CMK (cell line): ENCODE results near the gene HSP90AA1.
"Not testable (repeated sequence)": the region's sequence is repeated elsewhere in the genome, so short reads cannot be mapped to it uniquely, and the experiment has no call there.

Experiments used
- DNase-seq: peaks from one replicate; pipeline ENCODE4 v3.0.0-alpha.2; 2010; ENCODE audit warnings: low read depth

The HSP90AA1 gene

DNA sequence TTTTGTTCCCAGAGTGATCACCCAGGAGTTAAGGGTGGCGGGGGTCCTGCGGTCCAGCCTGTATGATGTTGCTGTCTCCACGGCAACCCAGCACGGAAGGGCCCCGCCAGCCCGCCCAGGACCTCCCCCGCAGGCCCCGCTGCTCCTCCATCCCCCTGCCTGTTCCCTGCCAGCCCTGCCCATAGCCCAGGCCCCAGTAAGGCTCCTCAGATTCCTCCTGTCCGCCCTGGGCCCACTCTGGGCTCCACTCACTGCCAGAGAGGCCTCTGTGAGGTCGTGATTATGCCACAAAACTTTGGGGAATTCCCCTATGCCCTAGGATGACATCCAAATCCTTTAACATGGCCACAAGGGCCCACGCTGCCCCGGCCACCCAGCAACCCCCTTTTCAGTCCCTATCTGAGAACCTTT is 20.8 kb downstream of the HSP90AA1 start:
- DNase-seq, result no peak

DNA sequence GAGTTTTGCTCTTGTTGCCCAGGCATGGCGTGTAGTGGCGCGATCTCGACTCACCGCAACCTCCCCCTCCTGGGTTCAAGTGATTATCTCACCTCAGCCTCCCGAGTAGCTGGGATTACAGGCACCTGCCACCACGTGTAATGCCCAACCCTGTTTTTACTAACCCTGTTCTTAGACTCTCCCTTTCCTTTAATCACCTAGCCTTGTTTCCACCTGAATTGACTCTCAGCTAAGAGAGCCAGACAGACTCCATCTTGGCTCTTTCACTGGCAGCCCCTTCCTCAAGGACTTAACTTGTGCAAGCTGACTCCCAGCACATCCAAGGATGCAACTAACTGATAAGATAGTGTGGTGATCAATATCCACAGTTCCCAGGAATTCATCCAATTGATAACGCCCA is 22.3 kb downstream of the HSP90AA1 start:
- not testable (repeated sequence) for DNase-seq

DNA sequence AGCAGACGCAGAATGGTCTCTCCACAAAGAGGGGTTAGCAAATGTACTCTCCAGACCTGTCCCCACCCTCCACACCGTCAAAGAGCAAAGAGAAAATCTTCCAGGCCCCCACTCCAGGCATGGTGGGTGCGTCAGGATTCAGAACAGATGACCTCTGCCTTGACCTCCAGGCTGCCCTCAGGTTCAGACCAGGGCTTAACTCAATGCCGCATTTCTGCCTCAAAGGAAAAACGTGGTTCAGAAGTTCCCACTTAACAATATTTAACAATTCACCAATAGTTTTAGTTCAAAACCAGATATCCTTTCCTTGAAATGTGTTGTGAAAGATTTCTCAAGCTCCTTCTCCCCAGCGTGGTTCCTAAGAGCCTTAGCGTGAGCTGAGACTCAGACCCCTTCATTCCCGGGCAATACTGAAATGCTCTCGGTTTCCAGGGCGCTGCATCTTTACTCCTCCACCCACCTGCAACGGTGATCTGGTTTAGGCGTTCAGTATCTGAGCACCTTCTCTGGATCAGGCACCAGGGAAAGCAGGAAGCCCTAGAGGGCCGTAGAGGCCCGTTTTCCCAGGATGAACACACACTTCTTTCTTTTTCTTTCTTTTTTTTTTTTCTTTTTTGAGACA is 22.9 kb downstream of the HSP90AA1 start:
- no peak for DNase-seq

DNA sequence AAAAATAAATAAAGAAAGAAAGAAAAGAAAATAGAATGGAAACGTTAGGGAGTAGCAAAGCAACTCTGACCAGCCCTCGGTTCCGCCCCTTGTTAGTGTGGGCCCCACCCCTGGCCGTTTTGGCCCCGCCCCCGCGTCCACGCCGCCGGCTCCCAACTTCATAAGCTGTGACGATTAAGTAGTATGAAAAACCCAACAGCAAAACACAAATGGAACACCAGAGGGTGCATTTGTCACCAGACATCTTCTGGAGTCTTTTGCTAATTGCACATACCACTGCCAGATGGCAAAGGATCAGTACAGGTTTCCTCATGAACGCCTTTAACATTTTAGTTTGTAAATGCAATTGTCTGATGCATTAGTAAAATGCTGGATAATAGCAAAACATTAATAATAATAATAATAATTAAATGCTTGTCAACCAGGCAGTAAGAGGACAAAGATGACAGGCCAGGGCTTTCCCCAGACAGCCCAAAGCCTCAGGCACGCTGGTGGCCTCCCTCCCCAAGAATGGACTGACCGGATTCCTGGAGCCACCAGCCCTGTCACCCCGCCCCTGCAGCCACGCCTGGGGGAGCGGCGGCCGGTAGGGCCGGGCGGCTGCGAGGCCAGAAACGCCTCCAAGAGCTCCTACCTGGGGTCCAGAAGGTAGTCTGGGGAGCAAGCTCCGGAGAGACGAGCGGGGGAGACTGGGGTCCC is 23.6 kb downstream of the HSP90AA1 start:
- DNase-seq, result peak; percentile 67

DNA sequence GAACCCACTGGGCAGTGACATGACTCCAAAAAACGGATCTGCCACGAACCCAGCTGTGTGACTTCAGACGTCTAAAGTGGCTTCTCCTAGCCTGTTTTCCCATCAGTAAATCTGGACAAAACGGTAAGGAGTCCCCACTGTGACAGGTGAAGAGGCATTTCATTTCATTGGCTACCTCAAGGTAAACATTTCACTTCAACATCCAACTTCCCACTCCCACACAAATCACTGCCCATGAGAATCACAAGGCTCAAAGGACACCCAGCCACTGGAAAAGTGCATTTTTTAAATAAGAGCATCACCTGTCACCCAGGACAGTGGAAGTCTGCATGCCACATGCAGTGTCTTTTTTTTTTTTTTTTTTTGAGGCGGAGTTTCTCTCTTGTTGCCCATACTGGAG is 27.9 kb downstream of the HSP90AA1 start:
- no peak for DNase-seq

DNA sequence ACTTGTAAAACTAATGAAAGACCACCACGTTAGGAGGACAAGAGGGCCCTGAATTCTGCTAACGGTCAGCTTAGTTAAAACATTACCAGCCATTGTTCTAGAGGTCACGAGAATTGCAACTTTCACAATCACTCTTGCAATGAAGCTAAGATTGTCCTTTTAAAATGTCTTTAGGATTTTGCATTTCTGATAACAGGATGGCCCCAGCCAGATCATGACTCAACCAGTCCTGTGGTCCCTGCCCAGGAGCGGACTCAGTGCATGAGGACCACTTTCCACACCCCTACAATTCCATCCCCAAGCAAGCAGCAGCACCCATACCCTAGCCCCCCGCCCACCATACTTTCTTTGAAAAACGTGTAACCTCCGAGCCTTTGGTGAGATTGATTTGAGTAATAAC is 28.7 kb downstream of the HSP90AA1 start:
- no peak for DNase-seq

DNA sequence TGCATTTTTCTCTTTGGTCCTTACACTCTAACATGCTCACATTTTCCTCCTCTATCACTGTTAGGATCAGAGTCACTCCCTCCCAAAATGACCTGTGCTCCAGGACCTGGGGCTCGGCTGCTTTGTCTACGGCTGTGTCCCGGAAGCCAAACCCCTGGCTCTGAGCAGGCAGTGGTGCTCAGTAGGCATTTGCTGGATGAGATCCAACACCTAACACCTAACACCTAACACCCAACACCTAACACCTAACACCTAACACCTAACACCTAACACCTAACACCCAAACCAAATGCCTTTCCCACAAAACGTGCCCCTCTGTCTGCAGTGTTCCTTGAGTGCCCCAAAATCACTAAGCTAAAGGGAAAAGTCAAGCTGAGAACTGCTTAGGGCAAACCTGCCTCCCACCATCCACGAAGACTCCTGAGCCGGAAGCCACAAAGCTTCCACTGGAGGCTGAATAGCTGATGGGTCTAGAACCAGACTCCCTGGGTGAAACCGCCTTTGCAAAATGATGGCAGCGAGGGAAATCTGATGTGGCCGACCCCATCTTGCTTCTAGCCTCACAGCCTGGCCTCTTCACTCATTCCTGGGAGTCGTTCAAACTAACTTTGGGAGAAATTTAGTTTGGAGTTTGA is 29.2 kb downstream of the HSP90AA1 start:
- DNase-seq, result no peak

DNA sequence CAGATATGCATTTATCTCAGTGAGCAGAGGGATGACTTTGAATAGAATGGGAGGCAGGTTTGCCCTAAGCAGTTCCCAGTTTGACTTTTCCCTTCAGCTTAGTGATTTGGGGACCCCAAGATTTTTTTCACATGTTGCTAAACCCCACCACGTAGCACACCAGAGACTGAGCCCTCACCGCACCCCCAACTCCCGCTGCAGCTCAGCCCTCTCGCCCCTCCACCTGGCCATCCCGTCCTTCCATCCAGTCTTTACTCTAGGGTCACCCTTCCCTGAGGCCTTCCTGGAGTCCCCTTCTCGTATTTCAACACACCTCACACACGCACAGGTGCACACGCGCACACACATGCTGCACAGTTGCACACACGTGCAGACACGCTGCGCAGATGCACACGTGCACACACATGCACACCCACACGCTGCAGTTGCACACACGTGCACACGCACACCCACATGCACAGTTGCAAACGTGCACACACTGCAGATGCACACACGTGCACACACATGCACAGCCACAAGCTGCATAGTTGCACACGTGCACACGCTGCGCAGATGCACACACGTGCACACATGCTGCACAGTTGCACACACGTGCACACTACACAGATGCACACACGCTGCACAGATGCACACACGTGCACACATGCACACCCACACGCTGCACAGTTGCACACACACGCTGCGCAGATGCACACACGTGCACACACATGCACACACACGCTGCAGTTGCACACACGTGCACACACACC is 30.0 kb downstream of the HSP90AA1 start:
- DNase-seq, result no peak

DNA sequence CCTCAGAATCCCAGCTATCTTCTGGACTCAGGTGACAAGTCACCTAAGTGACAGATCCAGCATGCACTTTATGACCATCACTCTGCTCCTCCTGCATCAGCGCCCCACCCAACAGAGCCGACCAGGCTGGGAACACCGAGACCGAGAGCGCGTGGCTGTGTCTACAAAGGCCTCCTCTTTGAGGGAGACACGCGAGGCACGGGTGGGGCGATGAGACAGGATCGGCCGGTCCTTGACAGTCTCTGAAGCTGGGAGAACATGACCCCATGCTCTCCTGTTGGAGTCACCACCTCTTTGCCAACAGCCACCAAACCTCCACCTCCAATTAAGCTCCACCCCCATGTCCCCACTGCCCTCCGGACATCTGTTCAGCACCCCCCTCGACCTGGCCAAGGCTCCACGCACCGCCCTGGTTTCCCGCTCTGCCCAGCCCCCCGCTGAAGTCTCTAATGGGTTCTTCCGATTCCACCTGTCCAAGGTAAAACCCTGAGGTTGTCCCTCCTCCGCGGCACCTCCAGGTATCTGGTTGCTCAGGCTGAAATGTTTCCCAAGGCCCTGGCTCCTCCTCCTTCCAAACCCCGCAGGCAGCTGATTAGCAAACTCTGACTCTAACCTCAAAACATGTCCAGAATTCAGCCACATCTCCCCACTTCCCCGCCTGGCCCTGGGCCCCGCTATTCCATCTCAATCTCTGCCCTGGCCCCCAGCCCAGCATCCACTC is 31.5 kb downstream of the HSP90AA1 start:
- DNase-seq, result no peak

DNA sequence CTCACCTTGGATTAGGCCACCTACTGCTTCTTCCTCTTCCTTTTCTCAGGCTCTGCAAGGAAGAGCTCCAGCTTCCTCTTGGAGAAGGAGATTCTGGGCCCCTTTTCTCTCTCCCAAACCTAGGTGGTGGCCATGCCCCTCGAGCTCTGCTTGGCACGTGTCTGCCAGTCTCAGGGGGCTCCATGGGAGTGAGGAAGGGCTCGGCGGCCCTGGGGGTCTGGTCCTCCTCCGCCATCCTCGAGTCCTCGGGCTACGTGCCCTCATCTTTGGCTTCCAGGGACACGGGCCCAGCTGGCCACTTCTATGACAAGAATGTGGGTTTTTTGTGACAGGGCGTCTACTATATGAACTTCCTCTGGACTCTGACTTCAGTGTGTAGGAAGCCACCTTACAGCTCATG is 34.3 kb downstream of the HSP90AA1 start:
- DNase-seq, result no peak

DNA sequence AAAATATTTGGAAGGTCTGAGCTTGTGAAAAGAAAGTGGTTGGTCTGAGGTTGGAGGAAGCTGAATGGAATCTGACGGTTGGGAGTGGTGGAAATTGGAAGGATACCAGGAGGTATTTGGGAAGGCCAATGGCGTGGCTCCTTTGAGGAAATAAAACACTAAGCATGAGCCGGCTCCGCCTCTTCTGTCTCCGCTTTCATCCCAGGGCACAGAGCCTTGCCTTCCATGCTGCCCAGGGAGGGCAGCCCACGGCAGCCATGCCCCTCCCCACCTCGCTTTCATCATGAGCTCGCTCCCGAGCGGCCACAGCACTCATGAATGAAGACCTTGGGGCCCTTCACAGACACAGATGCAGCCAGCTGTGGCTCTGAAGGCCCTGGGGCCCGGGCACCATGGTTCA is 36.2 kb downstream of the HSP90AA1 start:
- DNase-seq, result no peak

DNA sequence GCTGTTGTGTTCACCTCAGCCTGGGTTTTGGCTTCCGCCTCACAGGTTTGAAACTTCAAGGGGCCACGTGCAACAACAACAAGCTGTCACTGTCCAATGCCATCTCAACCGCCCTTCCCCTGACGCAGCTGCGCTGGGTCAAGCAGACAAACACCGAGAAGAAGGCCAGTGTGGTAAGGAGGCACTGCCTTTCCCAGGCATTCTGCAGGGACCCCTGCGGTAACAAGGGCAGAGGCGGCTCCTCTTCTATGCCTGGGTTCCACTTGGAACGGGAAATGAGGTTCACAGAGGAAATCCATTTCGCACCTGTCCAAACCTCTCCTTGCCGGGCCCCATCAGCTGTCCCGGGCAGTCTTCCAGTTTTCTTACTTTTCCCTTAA is 36.8 kb downstream of the HSP90AA1 start:
- no peak for DNase-seq

DNA sequence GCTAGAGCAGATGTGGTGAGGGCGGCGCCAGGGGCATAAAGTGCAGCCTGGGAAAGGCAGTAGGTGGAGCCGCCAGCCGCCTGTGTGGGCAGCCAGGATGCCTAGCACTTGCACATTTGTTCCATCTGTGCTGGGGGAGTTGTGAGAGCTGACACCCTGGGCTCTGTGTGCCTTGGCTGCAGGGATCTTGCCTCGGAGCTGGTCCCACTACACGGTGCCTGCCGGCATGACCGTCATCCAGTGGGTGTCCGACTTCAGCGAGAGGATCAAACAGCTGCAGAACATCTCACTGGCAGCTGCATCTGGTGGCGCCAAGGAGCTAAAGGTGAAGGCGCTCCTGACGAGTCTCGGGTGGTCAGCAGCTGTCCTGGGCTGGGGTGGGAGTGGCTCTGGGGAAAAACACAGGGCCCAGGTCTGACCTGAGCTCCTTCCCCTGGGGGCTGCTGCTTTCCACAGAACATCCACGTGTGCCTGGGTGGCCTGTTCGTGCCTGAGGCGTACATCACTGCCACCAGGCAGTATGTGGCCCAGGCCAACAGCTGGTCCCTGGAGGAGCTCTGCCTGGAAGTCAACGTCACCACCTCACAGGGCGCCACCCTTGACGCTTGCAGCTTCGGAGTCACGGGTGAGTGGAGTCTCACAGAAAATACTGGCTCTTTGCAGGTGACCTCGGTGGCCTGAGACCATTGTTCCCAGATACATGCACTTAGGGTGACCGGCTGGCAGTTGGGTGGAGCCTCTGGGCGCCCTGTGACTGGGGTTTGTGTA is 37.4 kb downstream of the HSP90AA1 start:
- no peak for DNase-seq

DNA sequence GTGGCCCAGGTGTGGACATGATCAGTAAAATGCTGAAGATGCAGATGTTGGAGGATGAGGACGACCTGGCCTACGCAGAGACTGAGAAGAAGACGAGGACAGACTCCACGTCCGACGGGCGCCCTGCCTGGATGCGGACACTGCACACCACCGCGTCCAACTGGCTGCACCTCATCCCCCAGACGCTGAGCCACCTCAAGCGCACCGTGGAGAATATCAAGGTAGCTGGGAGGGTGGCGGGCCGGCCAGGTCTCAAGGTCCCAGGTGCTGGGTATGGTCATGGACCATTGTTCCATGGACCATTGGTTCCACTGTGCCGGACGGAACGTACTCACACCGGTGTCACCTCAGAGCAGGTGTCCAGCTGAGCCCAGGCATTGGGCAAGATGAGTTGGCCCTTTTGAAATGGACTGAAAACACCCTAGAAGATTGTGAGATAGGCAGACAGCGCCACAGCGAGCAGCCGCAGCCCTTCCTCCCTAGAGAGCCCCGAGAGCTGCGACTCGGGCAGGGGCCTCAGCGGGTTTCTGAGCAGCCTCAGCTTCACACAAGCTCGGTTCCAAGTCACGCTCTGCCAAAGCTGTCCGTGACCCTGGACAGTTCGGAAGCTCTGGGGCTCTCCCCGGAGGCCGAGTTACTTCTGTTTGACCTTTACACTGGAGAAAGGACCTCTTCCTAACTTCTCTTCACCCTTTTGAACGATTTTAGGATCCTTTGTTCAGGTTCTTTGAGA is 38.9 kb downstream of the HSP90AA1 start:
- no peak for DNase-seq

DNA sequence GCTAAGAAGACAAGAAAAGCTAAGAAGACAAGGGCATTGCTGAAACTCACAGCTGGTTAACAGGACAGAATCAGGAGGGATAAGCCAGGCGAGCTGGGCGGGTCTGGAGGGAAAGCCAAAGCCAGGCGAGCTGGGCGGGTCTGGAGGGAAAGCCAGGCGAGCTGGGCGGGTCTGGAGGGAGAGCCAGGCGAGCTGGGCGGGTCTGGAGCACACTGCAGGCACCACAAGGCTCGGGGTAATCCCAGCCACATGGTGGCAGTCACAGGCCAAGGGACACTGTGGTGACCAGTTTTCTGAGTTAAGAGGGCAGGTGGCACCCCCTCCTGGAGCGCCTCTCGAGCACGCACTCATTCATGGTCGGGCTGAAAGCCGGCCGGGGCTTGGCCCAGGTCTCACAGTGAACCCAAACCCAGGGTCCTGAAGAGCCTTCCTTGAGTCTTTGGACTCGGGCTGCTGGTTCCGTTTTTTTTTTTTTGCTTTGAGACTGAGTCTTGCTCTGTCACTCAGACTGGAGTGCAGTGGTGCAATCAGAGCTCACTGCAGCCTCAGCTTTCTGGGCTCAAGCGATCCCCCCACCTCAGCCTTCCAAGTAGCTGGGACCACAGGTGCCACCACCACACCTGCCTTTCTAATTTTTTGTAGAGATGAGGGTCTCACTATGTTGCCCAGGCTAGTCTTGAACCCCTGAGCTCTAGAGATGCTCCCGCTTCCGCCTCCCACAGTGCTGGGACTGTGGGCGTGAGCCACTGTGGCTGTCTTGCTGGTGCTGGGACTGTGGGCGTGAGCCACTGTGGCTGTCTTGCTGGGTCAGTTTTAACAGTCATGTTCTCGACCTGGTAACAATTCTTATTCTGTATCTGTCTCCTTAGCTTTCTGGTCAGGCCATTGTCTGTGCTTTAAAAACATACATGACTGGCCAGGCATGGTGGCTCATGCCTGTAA is 40.2 kb downstream of the HSP90AA1 start:
- peak; percentile 42 for DNase-seq

DNA sequence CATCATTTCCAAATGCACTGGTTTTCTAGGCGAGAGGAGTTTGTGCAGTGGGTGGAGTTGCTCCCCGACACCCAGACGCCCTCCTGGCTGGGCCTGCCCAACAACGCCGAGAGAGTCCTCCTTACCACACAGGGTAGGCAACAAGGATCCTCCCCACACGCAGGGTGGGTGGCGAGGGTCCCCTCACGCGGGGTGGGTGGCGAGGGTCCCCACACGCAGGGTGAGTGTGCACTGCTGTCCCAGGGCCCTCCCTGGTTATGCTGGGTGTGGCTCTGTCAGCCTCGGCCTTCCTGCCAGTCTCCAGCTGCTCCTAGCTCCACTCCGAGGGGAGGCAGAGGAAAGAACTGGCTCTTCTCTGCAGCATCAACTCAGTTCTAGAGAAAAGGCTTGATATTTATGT is 42.3 kb downstream of the HSP90AA1 start:
- no peak for DNase-seq

DNA sequence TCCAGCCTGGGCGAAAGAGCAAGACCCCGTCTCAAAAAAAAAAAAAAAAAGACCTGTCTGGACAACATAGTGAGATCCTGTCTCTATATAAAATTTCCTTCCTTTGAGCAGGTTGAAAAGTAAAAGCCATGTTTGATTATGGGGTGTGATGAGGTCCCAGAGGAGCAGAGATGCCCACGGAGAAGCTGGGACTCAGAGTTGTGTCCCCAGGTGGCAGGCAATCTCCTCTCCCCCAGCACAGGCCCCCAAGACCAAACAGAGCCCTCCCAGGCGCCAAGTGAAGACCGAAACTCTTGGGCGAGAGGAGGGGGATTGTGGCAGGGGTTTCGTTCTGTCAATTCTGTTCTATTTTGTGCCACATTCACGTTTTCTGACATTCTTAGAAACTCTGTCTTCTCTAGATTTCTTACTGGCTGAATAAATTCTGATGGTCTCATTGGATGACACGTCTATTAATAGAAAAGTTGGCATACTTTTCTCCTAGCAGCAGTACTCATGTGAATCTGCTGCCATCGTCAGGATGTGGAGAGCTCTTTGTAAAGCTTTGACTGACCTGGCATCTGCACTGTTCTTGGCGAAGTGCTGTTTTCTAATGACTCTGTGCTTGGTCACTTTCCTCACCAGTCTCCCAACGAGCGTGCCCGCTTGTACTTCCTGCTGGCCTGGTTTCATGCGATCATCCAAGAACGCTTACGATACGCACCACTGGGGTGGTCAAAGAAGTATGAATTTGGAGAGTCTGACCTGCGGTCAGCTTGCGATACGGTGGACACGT is 43.4 kb downstream of the HSP90AA1 start:
- no peak for DNase-seq

DNA sequence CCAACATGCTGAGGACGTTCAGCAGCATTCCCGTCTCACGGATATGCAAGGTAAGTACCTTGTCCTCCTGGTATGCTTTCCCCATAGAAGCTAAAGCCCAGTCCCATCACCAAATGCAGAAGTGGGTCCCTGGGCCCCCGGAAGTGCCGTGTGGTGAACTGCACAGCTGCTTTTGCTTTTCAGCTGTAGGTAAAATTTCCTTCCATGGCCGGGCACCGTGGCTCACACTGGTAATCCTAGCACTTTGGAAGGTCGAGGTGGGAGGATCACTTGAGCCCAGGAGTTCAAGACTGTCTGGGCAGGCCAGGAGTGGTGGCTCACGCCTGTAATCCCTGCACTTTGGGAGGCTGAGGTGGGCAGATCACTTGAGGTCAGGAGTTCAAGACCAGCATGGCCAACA is 44.1 kb downstream of the HSP90AA1 start:
- DNase-seq, result no peak

DNA sequence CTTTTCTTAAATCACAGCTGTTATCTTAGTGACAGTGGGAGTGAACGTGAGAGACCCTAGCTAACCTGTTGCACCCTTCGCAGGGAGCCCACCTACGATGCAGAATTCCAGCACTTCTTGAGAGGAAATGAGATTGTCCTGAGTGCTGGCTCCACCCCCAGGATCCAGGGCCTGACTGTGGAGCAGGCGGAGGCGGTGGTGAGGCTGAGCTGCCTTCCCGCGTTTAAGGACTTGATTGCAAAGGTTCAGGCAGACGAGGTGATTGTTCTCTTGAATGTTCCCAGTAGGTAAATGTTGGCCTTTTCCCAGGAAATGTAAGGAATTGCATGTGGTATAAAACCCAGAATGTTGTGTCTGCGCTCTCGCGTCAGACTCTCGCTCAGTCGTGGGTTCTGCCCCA is 46.7 kb downstream of the HSP90AA1 start:
- no peak for DNase-seq
